ENCODE measurements around the gene PLTP. TPM values are rescaled to one million over a fixed set of nuclear protein-coding genes. Genes with fewer than 3 reads are reported as not detected.

Gene PLTP
- total and polyA plus RNA-seq, 2 of the 13 experiments (the other 11 are each of a cell fraction or from before 2014, with no cell fraction given): 16.9 to 28.6 TPM

DNA sequence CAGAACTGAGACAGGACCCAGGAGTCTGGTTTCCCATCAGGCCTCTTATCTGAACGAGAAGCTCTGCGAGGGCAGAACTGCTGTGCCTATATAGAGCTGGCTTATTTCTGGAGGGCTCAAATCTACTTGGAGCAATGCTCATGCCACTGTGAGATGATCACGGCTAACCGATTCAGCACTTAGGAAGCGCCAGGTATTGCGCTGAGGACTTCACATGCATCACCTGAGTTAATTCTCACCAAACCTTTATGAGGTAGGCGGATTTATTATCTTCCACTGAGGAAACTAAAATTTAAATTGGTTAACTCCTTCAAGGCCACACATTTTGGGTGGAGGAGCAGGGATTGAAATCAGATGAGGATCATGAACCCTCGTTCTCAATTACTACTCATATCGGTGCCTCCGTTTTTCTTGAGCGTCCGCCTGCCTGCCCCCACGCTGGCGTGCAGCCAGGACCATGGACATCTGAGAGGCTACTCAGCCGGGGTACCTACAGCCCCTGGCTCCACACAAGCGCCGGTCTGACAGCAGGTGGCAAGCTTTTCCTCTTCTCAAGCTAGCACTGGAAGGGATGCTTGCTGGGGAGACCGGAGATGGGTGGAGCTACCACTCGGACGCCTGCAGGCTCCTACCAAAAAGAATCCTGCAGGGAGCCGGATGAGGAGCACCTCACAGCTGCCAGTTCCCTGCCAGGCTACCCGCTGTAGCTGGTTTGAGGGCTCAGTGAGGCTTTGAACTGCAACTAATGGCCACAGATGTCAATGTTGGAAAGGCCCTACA is 21.5 kb upstream of the PLTP start (continued):
- TF ChIP-seq, protein P1, sequence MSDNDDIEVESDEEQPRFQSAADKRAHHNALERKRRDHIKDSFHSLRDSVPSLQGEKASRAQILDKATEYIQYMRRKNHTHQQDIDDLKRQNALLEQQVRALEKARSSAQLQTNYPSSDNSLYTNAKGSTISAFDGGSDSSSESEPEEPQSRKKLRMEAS (IDR thresholded peaks at IDR 0.05): peak; percentile 53; the same call in 1 of the 2 replicates
- TF ChIP-seq REXO4 (CRISPR knock-in tag; IDR thresholded peaks at IDR 0.05; ENCODE audit: borderline replicate concordance) (no peak), MYC (CRISPR knock-in tag; IDR thresholded peaks at IDR 0.05; ENCODE audit: borderline replicate concordance) (no peak), ZNF367 (CRISPR knock-in tag; IDR thresholded peaks at IDR 0.05; ENCODE audit: borderline replicate concordance) (no peak), SAFB2 (CRISPR knock-in tag; IDR thresholded peaks at IDR 0.05; ENCODE audit: borderline replicate concordance, low read depth) (no peak), MIXL1 (CRISPR knock-in tag; IDR thresholded peaks at IDR 0.05) (peak; percentile 12; the same call in 1 of the 2 replicates), ELF4 (CRISPR knock-in tag; IDR thresholded peaks at IDR 0.05; ENCODE audit: borderline replicate concordance) (peak; percentile 48; the same call in 1 of the 2 replicates), ZNF781 (CRISPR knock-in tag; IDR thresholded peaks at IDR 0.05; ENCODE audit: borderline replicate concordance, not compliant biosample characterization) (peak; percentile 77), HDAC2 (CRISPR knock-in tag; IDR thresholded peaks at IDR 0.05) (peak; percentile 80), ZNF670 (CRISPR knock-in tag; IDR thresholded peaks at IDR 0.05; ENCODE audit: borderline replicate concordance) (no peak), ZNF180 (CRISPR knock-in tag; IDR thresholded peaks at IDR 0.05; ENCODE audit: borderline replicate concordance, low read depth) (0 out of 2 replicates have a peak, but pooled peaks have one; percentile 17), GFI1 (CRISPR knock-in tag; IDR thresholded peaks at IDR 0.05; ENCODE audit: borderline replicate concordance) (no peak), GMEB2 (CRISPR knock-in tag; IDR thresholded peaks at IDR 0.05; ENCODE audit: low read depth) (no peak), NFE2 (CRISPR knock-in tag; IDR thresholded peaks at IDR 0.05) (0 out of 2 replicates have a peak, but pooled peaks have one; percentile 1), ATF2 (CRISPR knock-in tag; IDR thresholded peaks at IDR 0.05) (peak; percentile 58), TGIF2 (CRISPR knock-in tag; IDR thresholded peaks at IDR 0.05) (peak; percentile 81; the same call in 1 of the 2 replicates), CHCHD3 (CRISPR knock-in tag; IDR thresholded peaks at IDR 0.05) (no peak), JUNB (CRISPR knock-in tag; IDR thresholded peaks at IDR 0.05; ENCODE audit: borderline replicate concordance) (no peak), ZNF674 (CRISPR knock-in tag; IDR thresholded peaks at IDR 0.05; ENCODE audit: low read depth) (0 out of 2 replicates have a peak, but pooled peaks have one; percentile 36), ZNF264 (CRISPR knock-in tag; IDR thresholded peaks at IDR 0.05) (peak; percentile 43; the same call in 1 of the 2 replicates), HNRNPK (IDR thresholded peaks at IDR 0.05; ENCODE audit: low read depth, low read length, poor library complexity, severe bottlenecking) (no peak)
- TF ChIP-seq, protein P2, sequence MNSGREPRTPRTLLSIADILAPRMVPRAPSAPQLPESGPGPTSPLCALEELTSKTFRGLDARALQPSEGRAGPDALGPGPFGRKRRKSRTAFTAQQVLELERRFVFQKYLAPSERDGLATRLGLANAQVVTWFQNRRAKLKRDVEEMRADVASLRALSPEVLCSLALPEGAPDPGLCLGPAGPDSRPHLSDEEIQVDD (CRISPR knock-in tag; IDR thresholded peaks at IDR 0.05; ENCODE audit: borderline replicate concordance): no peak
- TF ChIP-seq, protein P3, sequence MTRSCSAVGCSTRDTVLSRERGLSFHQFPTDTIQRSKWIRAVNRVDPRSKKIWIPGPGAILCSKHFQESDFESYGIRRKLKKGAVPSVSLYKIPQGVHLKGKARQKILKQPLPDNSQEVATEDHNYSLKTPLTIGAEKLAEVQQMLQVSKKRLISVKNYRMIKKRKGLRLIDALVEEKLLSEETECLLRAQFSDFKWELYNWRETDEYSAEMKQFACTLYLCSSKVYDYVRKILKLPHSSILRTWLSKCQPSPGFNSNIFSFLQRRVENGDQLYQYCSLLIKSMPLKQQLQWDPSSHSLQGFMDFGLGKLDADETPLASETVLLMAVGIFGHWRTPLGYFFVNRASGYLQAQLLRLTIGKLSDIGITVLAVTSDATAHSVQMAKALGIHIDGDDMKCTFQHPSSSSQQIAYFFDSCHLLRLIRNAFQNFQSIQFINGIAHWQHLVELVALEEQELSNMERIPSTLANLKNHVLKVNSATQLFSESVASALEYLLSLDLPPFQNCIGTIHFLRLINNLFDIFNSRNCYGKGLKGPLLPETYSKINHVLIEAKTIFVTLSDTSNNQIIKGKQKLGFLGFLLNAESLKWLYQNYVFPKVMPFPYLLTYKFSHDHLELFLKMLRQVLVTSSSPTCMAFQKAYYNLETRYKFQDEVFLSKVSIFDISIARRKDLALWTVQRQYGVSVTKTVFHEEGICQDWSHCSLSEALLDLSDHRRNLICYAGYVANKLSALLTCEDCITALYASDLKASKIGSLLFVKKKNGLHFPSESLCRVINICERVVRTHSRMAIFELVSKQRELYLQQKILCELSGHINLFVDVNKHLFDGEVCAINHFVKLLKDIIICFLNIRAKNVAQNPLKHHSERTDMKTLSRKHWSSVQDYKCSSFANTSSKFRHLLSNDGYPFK (CRISPR knock-in tag; IDR thresholded peaks at IDR 0.05; ENCODE audit: borderline replicate concordance): no peak; the same call in 1 of the 2 replicates

Measured in HepG2 (cell line).